A673 (cell line): Measurements from ENCODE around the gene NUP155. TPM values are rescaled to one million over a fixed set of nuclear protein-coding genes. Genes with fewer than 3 reads are reported as not detected.

Experiments used
- BruUV-seq: library from RNA; stranded (reverse); fragments of 400-500 nt; replicated peaks from 2 replicates; lab custom pipeline; 2021; lab: Mats Ljungman, UMichigan
- CTCF ChIA-PET: fragments of 300-600 bp; sonication (Branson Sonifier 250); formaldehyde crosslinking; loops from one replicate; lab custom pipeline; 2022; ENCODE audit warnings: antibody characterized with exemption; lab: Charles Lee
- POLR2A ChIA-PET: fragments of 300-600 bp; sonication (Branson Sonifier 250); formaldehyde crosslinking; loops from one replicate; lab custom pipeline; 2022; ENCODE audit warnings: antibody characterized with exemption; ENCODE audit not compliant: low non-redundant PET; lab: Charles Lee
- DNase-seq: peaks from one replicate; pipeline ENCODE4 v3.0.0-alpha.2; 2015; ENCODE audit warnings: low spot score
- H3K27ac ChIP-seq: fragments of 200-600 bp; sonication (generic); 2 replicates; pipeline ENCODE4 v1.5.1; 2016; ENCODE audit warnings: mixed run types, low read depth, mild to moderate bottlenecking, mixed read lengths, antibody characterized with exemption, low read length; ENCODE audit not compliant: poor library complexity, severe bottlenecking
- H3K27me3 ChIP-seq: fragments of 200-600 bp; sonication (generic); replicated peaks from 2 replicates; pipeline ENCODE4 v1.6.1; 2017; ENCODE audit warnings: mixed run types, low read depth, mild to moderate bottlenecking, mixed read lengths, antibody characterized with exemption, low read length; ENCODE audit not compliant: insufficient read depth, poor library complexity
- H3K36me3 ChIP-seq: fragments of 200-600 bp; sonication (generic); 2 replicates; pipeline ENCODE4 v1.6.1; 2016; ENCODE audit warnings: mixed run types, mild to moderate bottlenecking, mixed read lengths, antibody characterized with exemption, low read length; ENCODE audit not compliant: insufficient read depth, poor library complexity, severe bottlenecking
- H3K4me1 ChIP-seq: fragments of 200-600 bp; sonication (generic); 2 replicates; pipeline ENCODE4 v1.6.1; 2017; ENCODE audit warnings: mixed run types, mild to moderate bottlenecking, mixed read lengths, antibody characterized with exemption, low read length; ENCODE audit not compliant: insufficient read depth, poor library complexity, severe bottlenecking
- H3K4me3 ChIP-seq: fragments of 200-600 bp; sonication (generic); 2 replicates; pipeline ENCODE4 v1.5.1; 2016; ENCODE audit warnings: low read depth, mixed run types, mild to moderate bottlenecking, mixed read lengths, low read length; ENCODE audit not compliant: poor library complexity, severe bottlenecking
- H3K9me3 ChIP-seq: fragments of 200-600 bp; sonication (generic); 2 replicates; pipeline ENCODE4 v1.6.1; 2016; ENCODE audit warnings: mixed run types, low read depth, mild to moderate bottlenecking, mixed read lengths, antibody characterized with exemption, low read length; ENCODE audit not compliant: poor library complexity, severe bottlenecking
- CTCF ChIP-seq: fragments of 300-800, 200-600 bp; sonication (generic); conservative IDR thresholded peaks from 2 replicates; pipeline ENCODE4 v1.5.1; 2017; ENCODE audit warnings: low read depth, mild to moderate bottlenecking, antibody characterized with exemption, low read length, moderate library complexity, mixed read lengths
- EZH2 ChIP-seq: fragments of 200-600 bp; sonication (generic); IDR thresholded peaks from 2 replicates; pipeline ENCODE4 v1.6.1; 2017; ENCODE audit warnings: borderline replicate concordance, low read depth, mild to moderate bottlenecking, mixed read lengths, antibody characterized with exemption, low read length; ENCODE audit not compliant: poor library complexity, severe bottlenecking
- intact Hi-C: fragments of 100-400 bp; cut with micrococcal nuclease; formaldehyde crosslinking; loops from one replicate; pipeline ENCODE4 v1.10.0; 2022; ENCODE audit not compliant: unreplicated experiment
- total RNA-seq: library from RNA; stranded (reverse); gene quantifications from 2 replicates; pipeline ENCODE4 v1.2.3, GENCODE V29; 2021

NUP155 gene
- total RNA-seq, 1 experiment from 2014 or later: 91.9 TPM

- TF ChIP-seq EZH2 (no peak), CTCF (no peak)
- intact Hi-C loops: no loop called here
- CTCF ChIA-PET: no interaction called here
- no peak overlapping the region for H3K4me3 ChIP-seq
- DNase-seq: no peak
- POLR2A ChIA-PET: no interaction called here
- H3K27me3 ChIP-seq: no peaks in the 10 kb centered on the region
- H3K9me3 ChIP-seq: no peaks in the 10 kb centered on the region
- H3K4me1 ChIP-seq: no peaks in the 10 kb centered on the region
- H3K36me3 ChIP-seq: peaks cover 88% of the 10 kb centered on the region
- H3K27ac ChIP-seq: no peak overlapping the region
- BruUV-seq: no TSS peak
Measured at GRCh38 chr5:37316027-37316426, 54.9 kb downstream of the NUP155 start.

GRCh38 chr5:37310360-37310759 is 60.5 kb downstream of the NUP155 start:
- CTCF ChIA-PET: no interaction called here
- no peaks in the 10 kb centered on the region for H3K9me3 ChIP-seq
- TF ChIP-seq CTCF (no peak), EZH2 (no peak)
- no peaks in the 10 kb centered on the region for H3K4me1 ChIP-seq
- no peaks in the 10 kb centered on the region for H3K27me3 ChIP-seq
- H3K4me3 ChIP-seq: no peak overlapping the region
- BruUV-seq: no TSS peak
- POLR2A ChIA-PET: no interaction called here
- intact Hi-C loops: no loop called here
- no peak for DNase-seq
- H3K36me3 ChIP-seq: peaks cover 88% of the 10 kb centered on the region
- no peak overlapping the region for H3K27ac ChIP-seq

- intact Hi-C loops: loop anchor here (5.0 kb wide), 1 partner anchor 34 kb away; no protein-coding TSS in a partner anchor
- no TSS peak for BruUV-seq
- H3K4me3 ChIP-seq: no peak overlapping the region
- no peak for DNase-seq
- CTCF ChIA-PET: interaction anchor here (0.7 kb wide), 1 partner anchor 71 kb away, joined by 3 read pairs; no protein-coding TSS in a partner anchor
- H3K4me1 ChIP-seq: no peaks in the 10 kb centered on the region
- no peaks in the 10 kb centered on the region for H3K27me3 ChIP-seq
- peaks cover 86% of the 10 kb centered on the region for H3K36me3 ChIP-seq
- TF ChIP-seq EZH2: no peak
- TF ChIP-seq CTCF: no peak
- POLR2A ChIA-PET: no interaction called here
- H3K27ac ChIP-seq: no peak overlapping the region
- H3K9me3 ChIP-seq: no peaks in the 10 kb centered on the region
Measured at GRCh38 chr5:37308793-37309192, 62.1 kb downstream of the NUP155 start.
